Panc1 (cell line): ENCODE data around the gene WDR31.

ENCODE experiments used
- CTCF ChIP-seq: fragments of 450-650 bp; IDR thresholded peaks from 2 replicates; pipeline ENCODE4 v1.5.1; 2017; ENCODE audit warnings: mild to moderate bottlenecking
- POLR2AphosphoS5 ChIP-seq: IDR thresholded peaks from 2 replicates; pipeline ENCODE4 v1.6.1; 2012; ENCODE audit warnings: mild to moderate bottlenecking, low read depth, low read length, moderate library complexity
- SIN3A ChIP-seq: IDR thresholded peaks from 2 replicates; pipeline ENCODE4 v1.6.1; 2012; ENCODE audit warnings: low read depth, mild to moderate bottlenecking, low read length, moderate library complexity, borderline replicate concordance; ENCODE audit not compliant: insufficient read depth
- TCF7L2 ChIP-seq: IDR thresholded peaks from 2 replicates; pipeline ENCODE4 v1.6.1; 2011; ENCODE audit warnings: mild to moderate bottlenecking, low read depth, low read length, inconsistent platforms
- TF ChIP-seq, protein P1 (sequence below), 2 experiments: IDR thresholded peaks; 2 replicates each; pipeline ENCODE4 v1.6.1; 2011 to 2012; ENCODE audit warnings: low read depth in 2 of 2, control low read depth in 1 of 2, low read length in 1 of 2, mild to moderate bottlenecking in 1 of 2, moderate library complexity in 1 of 2; ENCODE audit not compliant: insufficient read depth in 1 of 2

DNA sequence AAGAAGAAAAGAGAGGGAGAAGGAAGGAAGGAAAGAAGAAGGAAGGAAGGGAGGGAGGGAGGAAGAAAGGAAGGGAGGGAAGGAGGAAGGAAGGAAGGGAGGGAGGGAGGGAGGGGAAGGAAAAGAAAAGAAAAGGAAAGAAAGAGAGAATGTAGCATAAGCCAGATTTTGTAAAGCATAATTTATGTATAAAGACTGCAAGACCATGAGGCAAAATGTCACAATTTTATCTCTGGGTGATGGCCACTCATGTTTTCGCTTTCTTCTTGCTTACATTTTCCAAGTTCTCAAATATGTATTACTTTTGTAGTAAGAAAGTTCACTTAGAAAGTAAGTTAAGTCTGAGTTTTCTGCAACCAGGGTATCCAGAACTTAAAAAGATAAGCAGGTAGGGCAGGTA lies 33.5 kb downstream of the WDR31 start:
- no peak for TF ChIP-seq CTCF
- TF ChIP-seq POLR2AphosphoS5, result no peak
- no peak for TF ChIP-seq SIN3A
- TF ChIP-seq, protein P1, sequence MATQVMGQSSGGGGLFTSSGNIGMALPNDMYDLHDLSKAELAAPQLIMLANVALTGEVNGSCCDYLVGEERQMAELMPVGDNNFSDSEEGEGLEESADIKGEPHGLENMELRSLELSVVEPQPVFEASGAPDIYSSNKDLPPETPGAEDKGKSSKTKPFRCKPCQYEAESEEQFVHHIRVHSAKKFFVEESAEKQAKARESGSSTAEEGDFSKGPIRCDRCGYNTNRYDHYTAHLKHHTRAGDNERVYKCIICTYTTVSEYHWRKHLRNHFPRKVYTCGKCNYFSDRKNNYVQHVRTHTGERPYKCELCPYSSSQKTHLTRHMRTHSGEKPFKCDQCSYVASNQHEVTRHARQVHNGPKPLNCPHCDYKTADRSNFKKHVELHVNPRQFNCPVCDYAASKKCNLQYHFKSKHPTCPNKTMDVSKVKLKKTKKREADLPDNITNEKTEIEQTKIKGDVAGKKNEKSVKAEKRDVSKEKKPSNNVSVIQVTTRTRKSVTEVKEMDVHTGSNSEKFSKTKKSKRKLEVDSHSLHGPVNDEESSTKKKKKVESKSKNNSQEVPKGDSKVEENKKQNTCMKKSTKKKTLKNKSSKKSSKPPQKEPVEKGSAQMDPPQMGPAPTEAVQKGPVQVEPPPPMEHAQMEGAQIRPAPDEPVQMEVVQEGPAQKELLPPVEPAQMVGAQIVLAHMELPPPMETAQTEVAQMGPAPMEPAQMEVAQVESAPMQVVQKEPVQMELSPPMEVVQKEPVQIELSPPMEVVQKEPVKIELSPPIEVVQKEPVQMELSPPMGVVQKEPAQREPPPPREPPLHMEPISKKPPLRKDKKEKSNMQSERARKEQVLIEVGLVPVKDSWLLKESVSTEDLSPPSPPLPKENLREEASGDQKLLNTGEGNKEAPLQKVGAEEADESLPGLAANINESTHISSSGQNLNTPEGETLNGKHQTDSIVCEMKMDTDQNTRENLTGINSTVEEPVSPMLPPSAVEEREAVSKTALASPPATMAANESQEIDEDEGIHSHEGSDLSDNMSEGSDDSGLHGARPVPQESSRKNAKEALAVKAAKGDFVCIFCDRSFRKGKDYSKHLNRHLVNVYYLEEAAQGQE (IDR thresholded peaks at IDR 0.05; ENCODE audit: insufficient read depth in 1 of 2, low read depth in 2 of 2, low read length in 1 of 2), result no peak
- TF ChIP-seq TCF7L2, result no peak
